Neutrophil (primary cell): Measurements from ENCODE around the gene CCR9.

Experiments
- H3K27ac ChIP-seq: fragments of 200-600 bp; sonication (generic); 2 replicates; pipeline ENCODE4 v1.5.1; 2016; ENCODE audit warnings: mild to moderate bottlenecking, moderate library complexity
- H3K27me3 ChIP-seq: fragments of 200-600 bp; sonication (generic); 2 replicates; pipeline ENCODE4 v1.6.0; 2016; ENCODE audit warnings: mild to moderate bottlenecking
- H3K36me3 ChIP-seq: fragments of 200-600 bp; sonication (generic); 2 replicates; pipeline ENCODE4 v1.5.1; 2017
- H3K4me1 ChIP-seq, 2 experiments: fragments of 200-600 bp in 1 of 2; sonication (generic) in 1 of 2; 1 replicate in 1 of 2; 2 replicates in 1 of 2; pipeline versions ENCODE4 v1.5.1 to v1.6.1; 2013 to 2016; ENCODE audit warnings: low read depth in 1 of 2, low read length in 1 of 2, mild to moderate bottlenecking in 1 of 2, moderate library complexity in 1 of 2; ENCODE audit not compliant: control insufficient read depth in 1 of 2, insufficient read depth in 1 of 2
- H3K4me3 ChIP-seq, 2 experiments: fragments of 200-600 bp in 1 of 2; sonication (generic) in 1 of 2; 1 replicate in 1 of 2; 2 replicates in 1 of 2; pipeline ENCODE4 v1.5.1; 2013 to 2016; ENCODE audit warnings: low read depth in 1 of 2, low read length in 1 of 2, mild to moderate bottlenecking in 1 of 2, moderate library complexity in 1 of 2
- H3K9me3 ChIP-seq: fragments of 200-600 bp; sonication (generic); 2 replicates; pipeline ENCODE4 v1.5.1; 2016
- CTCF ChIP-seq: fragments of 200-600 bp; sonication (generic); IDR thresholded peaks from 2 replicates; pipeline ENCODE4 v1.5.1; 2016; ENCODE audit warnings: antibody characterized with exemption

Gene CCR9

GRCh38 chr3:45950131-45950530, 63.8 kb downstream of the CCR9 start:
- Histone ChIP-seq H3K4me1 (no peaks in the 10 kb centered on the region), H3K27me3 (peaks cover 15% of the 10 kb centered on the region), H3K36me3 (peaks cover 31% of the 10 kb centered on the region), H3K9me3 (no peaks in the 10 kb centered on the region), H3K4me3 (no peak overlapping the region), H3K27ac (no peak overlapping the region)
- no peak for TF ChIP-seq CTCF

GRCh38 chr3:45950686-45951600, 64.6 kb downstream of the CCR9 start:
- no peak for TF ChIP-seq CTCF
- no peak overlapping the region for H3K4me3 ChIP-seq
- peaks cover 15% of the 10 kb centered on the region for H3K27me3 ChIP-seq
- no peaks in the 10 kb centered on the region for H3K9me3 ChIP-seq
- H3K4me1 ChIP-seq: no peaks in the 10 kb centered on the region
- no peak overlapping the region for H3K27ac ChIP-seq
- peaks cover 37% of the 10 kb centered on the region for H3K36me3 ChIP-seq

GRCh38 chr3:45951946-45952345, 65.6 kb downstream of the CCR9 start:
- Histone ChIP-seq H3K9me3 (no peaks in the 10 kb centered on the region), H3K4me3 (no peak overlapping the region), H3K27me3 (peaks cover 15% of the 10 kb centered on the region), H3K27ac (no peak overlapping the region), H3K36me3 (peaks cover 37% of the 10 kb centered on the region), H3K4me1 (no peaks in the 10 kb centered on the region)
- TF ChIP-seq CTCF: no peak

- no peaks in the 10 kb centered on the region for H3K9me3 ChIP-seq
- H3K27me3 ChIP-seq: peaks cover 14% of the 10 kb centered on the region
- no peak overlapping the region for H3K27ac ChIP-seq
- TF ChIP-seq CTCF: no peak
- no peaks in the 10 kb centered on the region for H3K4me1 ChIP-seq
- H3K36me3 ChIP-seq: peaks cover 37% of the 10 kb centered on the region
- H3K4me3 ChIP-seq: no peak overlapping the region
Measured at GRCh38 chr3:45952456-45952855, 66.1 kb downstream of the CCR9 start.
